ENCODE measurements around the gene DDX41.
"Not testable (repeated sequence)": the region's sequence is repeated elsewhere in the genome, so short reads cannot be mapped to it uniquely, and the experiment has no call there.

DDX41 gene

GRCh38 chr5:177516601-177517568 is at the start of gene DDX41:
TSS of gene DDX41 (minus strand) at chr5:177516961. CDS start at chr5:177516945, 16 bp downstream.
- H3K36me3 Mint-ChIP-seq: peaks cover 48% of the 10 kb centered on the region
- peak; percentile 93 for ATAC-seq
- H3K9me3 Mint-ChIP-seq: no peaks in the 10 kb centered on the region
- peak within 1 kb of the TSS; percentile 80 for H3K27ac Mint-ChIP-seq
- peak within 1 kb of the TSS; percentile 87 for H3K4me3 Mint-ChIP-seq
- no peaks in the 10 kb centered on the region for H3K27me3 Mint-ChIP-seq
- H3K4me1 Mint-ChIP-seq: peaks cover 59% of the 10 kb centered on the region

GRCh38 chr5:177565046-177565445 is 48.3 kb upstream of the DDX41 start:
- H3K4me3 Mint-ChIP-seq: no peak overlapping the region
- ATAC-seq: no peak
- no peak overlapping the region for H3K27ac Mint-ChIP-seq
- no peaks in the 10 kb centered on the region for H3K4me1 Mint-ChIP-seq
- H3K9me3 Mint-ChIP-seq: peaks cover 4% of the 10 kb centered on the region
- H3K36me3 Mint-ChIP-seq: no peaks in the 10 kb centered on the region
- H3K27me3 Mint-ChIP-seq: peaks cover 31% of the 10 kb centered on the region

- not testable (repeated sequence) for H3K36me3 Mint-ChIP-seq, H3K4me1 Mint-ChIP-seq, H3K9me3 Mint-ChIP-seq, H3K27ac Mint-ChIP-seq, H3K4me3 Mint-ChIP-seq, ATAC-seq, H3K27me3 Mint-ChIP-seq
Observed at GRCh38 chr5:177559446-177559941, 42.7 kb upstream of the DDX41 start.

- ATAC-seq: no peak
- Mint-ChIP-seq H3K4me3 (no peak overlapping the region), H3K36me3 (no peaks in the 10 kb centered on the region), H3K4me1 (peaks cover 15% of the 10 kb centered on the region), H3K9me3 (peaks cover 4% of the 10 kb centered on the region), H3K27me3 (no peaks in the 10 kb centered on the region), H3K27ac (no peak overlapping the region)
Observed at GRCh38 chr5:177557796-177558195, 41.0 kb upstream of the DDX41 start.

DNA sequence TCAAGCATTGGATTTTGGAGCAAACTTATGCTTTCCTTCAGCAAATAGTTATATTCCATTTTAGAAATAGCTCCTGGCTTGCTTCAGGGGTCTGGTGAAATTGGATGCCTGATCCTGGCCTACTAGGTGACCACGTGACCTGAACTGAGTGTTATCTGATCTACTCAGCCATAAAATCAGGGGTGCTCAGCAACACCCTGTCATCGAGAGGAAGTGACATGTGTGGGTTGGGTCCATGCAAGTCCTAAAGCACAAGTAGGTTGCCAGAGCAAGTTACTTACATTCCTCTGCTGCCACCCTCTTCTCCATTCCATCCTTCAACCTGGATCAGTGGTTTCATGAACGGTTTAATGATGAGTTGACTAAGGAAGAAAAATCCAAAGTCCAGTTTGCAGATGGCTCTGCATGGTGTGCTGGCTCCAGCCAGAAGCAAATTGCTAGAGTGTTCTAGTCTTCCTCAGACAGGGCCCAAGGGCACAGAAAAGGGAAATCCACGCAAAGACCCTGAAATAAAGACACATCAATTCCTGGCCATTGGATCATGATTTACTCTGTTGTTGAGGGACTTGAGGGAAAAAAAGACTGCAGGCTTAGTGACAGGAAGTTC is 40.4 kb upstream of the DDX41 start:
- no peaks in the 10 kb centered on the region for H3K27me3 Mint-ChIP-seq
- H3K36me3 Mint-ChIP-seq: peaks cover 3% of the 10 kb centered on the region
- H3K9me3 Mint-ChIP-seq: peaks cover 4% of the 10 kb centered on the region
- no peak overlapping the region for H3K4me3 Mint-ChIP-seq
- H3K4me1 Mint-ChIP-seq: peaks cover 22% of the 10 kb centered on the region
- no peak overlapping the region for H3K27ac Mint-ChIP-seq
- ATAC-seq: no peak

DNA sequence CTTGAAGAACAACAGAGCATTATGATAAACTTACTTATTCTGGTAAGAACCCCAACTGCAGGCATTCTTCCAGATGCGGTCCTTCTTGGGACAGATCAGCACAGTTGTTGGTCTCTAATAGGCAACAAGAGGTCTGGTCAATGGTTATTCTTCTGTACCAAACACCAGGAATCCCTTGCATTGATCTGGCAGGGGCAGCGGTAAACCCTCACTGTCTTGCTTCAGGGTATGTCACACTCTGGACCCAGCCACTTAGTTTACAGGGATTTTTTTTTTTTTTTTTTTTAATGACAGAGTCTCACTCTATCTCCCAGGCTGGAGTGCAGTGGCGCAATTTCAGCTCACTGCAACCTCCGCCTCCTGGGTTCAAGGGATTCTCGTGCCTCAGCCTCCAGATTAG is 38.9 kb upstream of the DDX41 start:
- Mint-ChIP-seq H3K27ac (no peak overlapping the region), H3K9me3 (no peaks in the 10 kb centered on the region), H3K4me3 (no peak overlapping the region), H3K36me3 (peaks cover 7% of the 10 kb centered on the region), H3K4me1 (peaks cover 31% of the 10 kb centered on the region), H3K27me3 (no peaks in the 10 kb centered on the region)
- ATAC-seq: no peak

DNA sequence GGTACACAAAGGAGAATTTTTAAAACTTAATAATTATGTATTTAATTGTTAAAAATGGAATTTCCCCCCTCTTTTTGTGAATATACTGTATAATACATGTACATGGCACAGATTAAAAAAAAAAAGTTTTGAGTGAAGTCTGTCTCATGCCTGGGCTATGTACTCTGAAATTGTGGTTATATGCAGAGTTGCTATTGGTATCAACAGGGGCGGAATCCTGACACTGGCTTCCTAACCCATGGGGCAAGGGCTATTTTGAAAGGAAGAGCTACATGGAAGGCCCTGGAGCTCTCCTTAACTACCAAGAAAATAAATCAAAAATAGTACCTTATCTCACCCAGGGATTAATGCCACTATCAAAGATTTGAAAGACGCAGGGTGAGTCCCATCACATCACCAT is 38.5 kb upstream of the DDX41 start:
- peak overlapping the region; percentile 84 for H3K27ac Mint-ChIP-seq
- no peaks in the 10 kb centered on the region for H3K27me3 Mint-ChIP-seq
- H3K36me3 Mint-ChIP-seq: peaks cover 7% of the 10 kb centered on the region
- peaks cover 35% of the 10 kb centered on the region for H3K4me1 Mint-ChIP-seq
- ATAC-seq: no peak
- H3K9me3 Mint-ChIP-seq: no peaks in the 10 kb centered on the region
- H3K4me3 Mint-ChIP-seq: peak overlapping the region; percentile 84

GRCh38 chr5:177554474-177555111 is 37.8 kb upstream of the DDX41 start, which contains the start of gene FAM193B:
TSS of gene FAM193B (minus strand) at chr5:177554563. CDS start at chr5:177554458, 105 bp downstream.
- peak within 1 kb of the TSS; percentile 84 for H3K27ac Mint-ChIP-seq
- peak; percentile 98 for ATAC-seq
- peaks cover 37% of the 10 kb centered on the region for H3K4me1 Mint-ChIP-seq
- H3K4me3 Mint-ChIP-seq: peak within 1 kb of the TSS; percentile 84
- no peaks in the 10 kb centered on the region for H3K9me3 Mint-ChIP-seq
- H3K36me3 Mint-ChIP-seq: peaks cover 7% of the 10 kb centered on the region
- no peaks in the 10 kb centered on the region for H3K27me3 Mint-ChIP-seq

- H3K27ac Mint-ChIP-seq: peak overlapping the region; percentile 84
- H3K9me3 Mint-ChIP-seq: no peaks in the 10 kb centered on the region
- peaks cover 39% of the 10 kb centered on the region for H3K4me1 Mint-ChIP-seq
- no peaks in the 10 kb centered on the region for H3K27me3 Mint-ChIP-seq
- peak; percentile 78 for ATAC-seq
- peaks cover 7% of the 10 kb centered on the region for H3K36me3 Mint-ChIP-seq
- peak overlapping the region; percentile 77 for H3K4me3 Mint-ChIP-seq
Observed at GRCh38 chr5:177553671-177554429, 37.1 kb upstream of the DDX41 start.

- Mint-ChIP-seq H3K27ac (peak overlapping the region; percentile 62), H3K27me3 (no peaks in the 10 kb centered on the region), H3K36me3 (peaks cover 7% of the 10 kb centered on the region), H3K9me3 (no peaks in the 10 kb centered on the region), H3K4me3 (peak overlapping the region; percentile 77), H3K4me1 (peaks cover 48% of the 10 kb centered on the region)
- no peak for ATAC-seq
Observed at GRCh38 chr5:177552839-177553455, 36.2 kb upstream of the DDX41 start.

GRCh38 chr5:177550122-177550521 is 33.4 kb upstream of the DDX41 start:
- ATAC-seq: no peak
- no peaks in the 10 kb centered on the region for H3K27me3 Mint-ChIP-seq
- peaks cover 7% of the 10 kb centered on the region for H3K36me3 Mint-ChIP-seq
- H3K4me3 Mint-ChIP-seq: no peak overlapping the region
- H3K4me1 Mint-ChIP-seq: peaks cover 57% of the 10 kb centered on the region
- H3K9me3 Mint-ChIP-seq: no peaks in the 10 kb centered on the region
- H3K27ac Mint-ChIP-seq: no peak overlapping the region

GRCh38 chr5:177548495-177548894 is 31.7 kb upstream of the DDX41 start:
- H3K9me3 Mint-ChIP-seq: no peaks in the 10 kb centered on the region
- H3K4me3 Mint-ChIP-seq: no peak overlapping the region
- no peaks in the 10 kb centered on the region for H3K27me3 Mint-ChIP-seq
- H3K27ac Mint-ChIP-seq: no peak overlapping the region
- peaks cover 7% of the 10 kb centered on the region for H3K36me3 Mint-ChIP-seq
- H3K4me1 Mint-ChIP-seq: peaks cover 50% of the 10 kb centered on the region
- ATAC-seq: no peak

DNA sequence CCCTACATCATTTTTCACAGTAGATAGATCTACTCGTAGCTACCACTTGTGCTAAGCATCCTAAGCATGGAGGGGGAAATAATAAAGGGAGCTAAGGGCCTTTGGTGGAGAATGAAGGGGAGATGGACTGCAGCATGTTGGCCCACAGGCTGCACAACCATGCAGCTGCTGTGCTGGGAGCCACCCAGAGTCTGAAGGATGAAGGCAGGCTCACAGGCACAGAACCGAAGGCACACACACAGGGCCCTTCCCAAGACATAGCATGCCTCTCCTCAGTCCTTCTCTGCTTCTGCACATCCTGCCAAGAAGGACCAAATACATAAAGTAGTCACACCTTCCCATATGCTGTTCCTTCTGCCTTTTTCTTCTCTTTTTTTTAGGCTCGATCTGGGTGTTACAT is 31.0 kb upstream of the DDX41 start:
- Mint-ChIP-seq H3K4me1 (peaks cover 44% of the 10 kb centered on the region), H3K4me3 (no peak overlapping the region), H3K9me3 (no peaks in the 10 kb centered on the region), H3K36me3 (peaks cover 9% of the 10 kb centered on the region), H3K27ac (no peak overlapping the region), H3K27me3 (no peaks in the 10 kb centered on the region)
- ATAC-seq: no peak

GRCh38 chr5:177546258-177546741 is 29.5 kb upstream of the DDX41 start:
- peaks cover 39% of the 10 kb centered on the region for H3K4me1 Mint-ChIP-seq
- no peaks in the 10 kb centered on the region for H3K9me3 Mint-ChIP-seq
- ATAC-seq: no peak
- H3K36me3 Mint-ChIP-seq: peaks cover 8% of the 10 kb centered on the region
- H3K27ac Mint-ChIP-seq: no peak overlapping the region
- H3K4me3 Mint-ChIP-seq: no peak overlapping the region
- H3K27me3 Mint-ChIP-seq: no peaks in the 10 kb centered on the region

Data from stimulated activated memory B cell treated with anti-CD40 and anti-IgM and Interleukin-4, amounts not matched to agents 10 μg/mL and 1 μg/mL and 100 μg/mL, for 72 hours (primary cell).